ENCODE data around the gene ZCRB1.

ZCRB1 gene

GRCh38 chr12:42262271-42262670, 63.6 kb downstream of the ZCRB1 start:
- Histone ChIP-seq H3K27me3 (ENCODE audit: control insufficient read depth in 1 of 2, insufficient read depth in 2 of 2, low read length in 2 of 2) (no peaks in the 10 kb centered on the region), H3K27ac (ENCODE audit: low read depth, low read length) (no peak overlapping the region), H3K9ac (ENCODE audit: low read depth in 1 of 2, low read length in 2 of 2) (no peak overlapping the region), H3K9me3 (ENCODE audit: control insufficient read depth in 1 of 2, low read length in 2 of 2) (no peaks in the 10 kb centered on the region), H3K4me3 (ENCODE audit: low read depth in 1 of 2, low read length in 2 of 2) (no peak overlapping the region), H3K36me3 (ENCODE audit: control insufficient read depth in 1 of 2, insufficient read depth in 2 of 2, low read length in 2 of 2) (no peaks in the 10 kb centered on the region), H3K4me1 (ENCODE audit: control insufficient read depth in 1 of 2, insufficient read depth in 2 of 2, low read length in 2 of 2) (no peaks in the 10 kb centered on the region)

Measured in duodenal mucosa (tissue), 2 donors.